RPMI8226 (cell line): ENCODE data around the gene ZNF689.
"Not testable (repeated sequence)": the region's sequence is repeated elsewhere in the genome, so short reads cannot be mapped to it uniquely, and the experiment has no call there.

ENCODE experiments used
- DNase-seq: peaks from one replicate; pipeline ENCODE4 v3.0.0-alpha.2; 2015

Gene ZNF689

DNA sequence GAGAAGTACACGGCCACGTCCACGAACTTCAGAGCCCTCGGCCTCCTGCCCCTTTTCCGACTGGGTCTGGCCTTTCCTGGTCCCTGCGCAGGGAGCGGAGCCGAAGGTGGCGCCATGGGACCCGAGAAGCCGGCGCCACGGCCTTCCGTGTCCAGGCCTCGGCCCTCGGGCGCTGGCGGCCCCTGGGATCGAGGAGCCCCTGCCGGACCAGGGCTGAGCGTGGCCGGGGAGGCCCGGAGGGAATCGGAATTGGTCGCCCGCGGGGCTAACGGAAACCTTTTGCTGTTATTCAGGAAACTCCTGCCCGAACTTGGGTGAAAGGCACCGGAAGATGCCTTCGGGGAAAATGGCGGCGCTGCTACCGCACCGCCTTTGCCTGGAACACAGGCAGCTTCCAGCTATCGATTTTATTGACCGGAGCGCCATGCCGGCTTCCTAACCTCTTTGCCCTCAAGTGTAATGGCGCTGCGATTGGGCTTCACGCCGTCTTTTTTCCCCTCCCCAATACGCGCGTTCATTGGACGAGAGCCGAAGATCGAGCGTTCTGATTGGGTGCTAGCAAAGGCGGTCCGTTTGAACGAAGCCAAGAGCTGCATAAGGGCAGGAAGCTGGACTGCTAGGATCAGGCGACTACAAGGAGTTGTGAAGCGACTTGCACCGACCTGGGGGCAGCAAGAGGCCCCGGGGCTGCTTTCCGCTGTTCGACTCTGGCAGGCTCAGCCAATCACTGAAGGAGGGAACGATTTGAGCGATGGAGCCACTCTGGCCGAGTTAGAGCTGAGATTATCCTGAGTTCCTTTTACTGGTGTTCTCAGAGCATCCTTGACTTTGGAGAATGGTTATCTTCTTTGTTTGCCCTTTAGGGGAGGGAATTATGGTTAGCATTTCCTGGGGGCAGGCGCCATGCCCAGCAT, at the start of gene ZNF689:
Gene ZNF689, minus strand, starts transcription at position 464 of the 914 bp plus-strand sequence. Its CDS starts 348 bp downstream, at position 116.
- peak; percentile 98 for DNase-seq

DNA sequence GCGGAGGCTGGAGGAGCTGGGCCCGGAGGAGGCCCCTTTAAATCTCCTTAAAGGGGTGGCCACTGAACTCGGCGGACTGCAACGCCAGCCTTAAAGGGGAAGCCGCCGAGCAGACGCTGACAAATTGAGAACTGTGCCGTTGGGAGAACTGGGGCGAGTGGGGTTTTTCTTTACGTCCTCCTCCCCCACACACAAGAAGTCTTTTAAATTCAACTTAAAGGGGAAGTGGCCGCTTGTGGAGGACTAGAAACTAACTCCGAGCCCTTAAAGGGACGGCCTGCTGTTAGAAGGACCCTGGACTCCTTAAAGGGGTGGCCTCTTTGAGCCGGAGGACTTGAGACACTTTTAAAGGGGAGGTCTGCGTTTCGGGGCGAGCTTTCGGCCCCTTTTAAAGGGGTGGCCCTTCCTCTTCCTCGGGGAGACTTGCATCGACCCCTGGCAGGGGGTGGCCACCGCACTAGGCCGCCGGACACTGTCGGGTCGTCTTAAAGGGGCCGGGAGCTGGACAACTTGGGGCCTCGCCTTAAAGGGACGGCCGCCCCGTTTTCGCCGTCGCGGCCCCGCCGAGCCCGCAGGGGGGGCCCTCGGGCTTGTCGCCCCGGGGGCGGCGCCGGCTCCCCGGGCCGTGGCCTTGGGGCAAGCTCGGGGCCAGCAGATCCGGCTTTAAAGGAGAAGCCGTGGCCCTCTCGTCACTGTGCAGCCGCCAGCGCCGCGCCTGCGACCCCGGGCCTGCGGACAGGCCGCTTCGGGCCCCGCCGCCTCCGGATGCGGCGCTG, 48.7 kb upstream of the ZNF689 start:
- DNase-seq, result peak; percentile 93

DNA sequence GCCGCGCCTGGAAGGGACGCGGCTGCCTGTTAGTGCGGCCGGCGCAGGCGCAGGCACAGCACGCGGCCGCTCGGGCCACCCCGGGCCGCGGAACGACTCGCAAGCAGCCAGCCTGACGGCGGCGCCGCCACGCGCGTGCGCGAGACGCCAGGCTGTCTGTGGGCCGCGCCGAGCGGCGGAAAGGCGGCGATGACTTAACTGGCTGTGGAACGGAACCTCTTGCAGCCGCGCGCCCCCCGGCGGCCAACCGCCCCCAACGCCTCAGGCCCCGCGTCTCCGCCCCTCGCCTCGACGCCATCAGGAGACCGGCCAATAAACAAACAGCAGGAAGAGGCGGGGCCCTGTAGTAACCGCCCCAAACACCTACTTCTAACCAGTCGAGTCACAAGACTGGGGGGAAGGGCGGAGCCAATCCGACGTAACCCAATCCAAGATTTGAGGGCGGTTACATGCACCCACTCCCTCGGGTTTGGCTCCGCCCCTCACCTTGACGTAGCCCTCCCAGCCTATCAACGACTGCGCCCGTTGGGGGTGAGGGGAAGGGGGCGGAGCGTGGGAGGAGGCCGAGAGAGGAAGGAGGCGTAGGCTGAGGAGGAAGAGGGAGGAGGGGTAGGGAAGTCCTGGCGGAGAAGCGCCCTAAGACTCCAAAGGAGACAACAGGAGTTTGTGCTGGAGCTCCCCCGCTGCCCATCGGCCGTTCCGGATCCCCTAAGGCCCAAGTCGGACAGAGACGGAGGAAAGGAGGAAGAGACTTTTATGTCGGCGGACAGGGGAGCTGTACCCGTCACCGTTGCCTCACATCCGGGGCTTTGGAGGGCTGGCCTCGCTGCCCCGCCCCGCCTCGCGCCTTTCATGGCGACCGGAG, 47.9 kb upstream of the ZNF689 start, which contains the start of gene FBRS:
Gene FBRS, plus strand, starts transcription at position 566 of the 865 bp plus-strand sequence. CDS start 1,088 bp downstream, outside the sequence.
- peak; percentile 100 for DNase-seq

DNA sequence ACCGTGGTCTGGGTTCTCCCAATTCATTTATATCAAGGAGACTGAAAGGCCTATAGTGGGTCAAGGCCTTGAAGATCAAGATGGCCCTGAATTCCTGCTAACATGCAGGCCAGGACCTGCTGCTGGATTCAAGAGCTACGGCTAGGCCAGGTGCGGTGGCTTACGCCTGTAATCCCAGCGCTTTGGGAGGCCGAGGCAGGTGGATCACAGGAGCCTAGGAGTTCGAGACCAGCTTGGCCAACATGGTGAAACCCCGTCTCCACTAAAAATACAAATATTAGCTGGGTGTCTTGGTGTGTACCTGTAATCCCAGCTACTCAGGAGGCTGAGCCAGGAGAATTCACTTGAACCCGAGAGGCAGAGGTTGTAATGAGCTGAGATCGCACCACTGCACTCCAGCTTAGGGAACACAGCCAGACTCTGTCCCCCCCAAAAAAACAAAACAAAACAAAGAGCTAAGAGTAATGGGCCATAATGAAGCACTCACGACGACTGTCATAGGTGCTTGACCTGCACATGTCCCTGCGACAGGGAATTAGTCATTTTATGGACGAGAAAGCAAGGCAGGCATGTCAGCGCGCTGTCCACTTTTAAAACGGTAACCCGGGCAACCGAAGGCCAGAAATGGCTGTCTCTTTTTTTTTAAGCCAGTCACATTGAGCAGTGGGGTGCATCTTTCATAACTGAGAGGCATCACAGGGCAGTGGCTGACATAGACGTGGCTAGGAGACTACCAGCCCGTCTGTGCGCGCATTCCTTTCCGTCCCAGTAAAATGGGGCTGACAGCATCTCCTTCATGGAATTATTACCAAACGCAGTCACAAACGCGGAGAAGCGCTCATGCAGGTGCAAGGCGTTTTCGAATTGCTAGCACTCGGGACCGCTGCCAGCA, 47.0 kb upstream of the ZNF689 start:
- no peak for DNase-seq

DNA sequence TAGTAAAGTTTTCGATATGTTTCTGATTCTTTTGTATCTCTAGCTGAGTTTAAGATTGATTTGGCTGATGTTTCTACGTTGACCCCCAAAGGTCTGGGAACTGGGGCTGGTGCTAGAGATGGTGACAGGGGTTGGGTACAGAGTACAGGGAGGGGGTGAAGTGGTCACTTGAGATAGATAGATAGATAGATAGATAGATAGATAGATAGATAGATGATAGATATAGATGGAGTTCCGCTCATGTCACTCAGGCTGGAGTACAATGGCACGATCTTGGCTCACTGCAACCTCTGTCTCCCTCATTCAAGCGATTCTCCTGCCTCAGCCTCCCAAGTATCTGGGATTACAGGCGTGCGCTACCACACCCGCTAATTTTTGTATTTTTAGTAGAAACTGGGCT, 46.2 kb upstream of the ZNF689 start:
- no peak for DNase-seq

DNA sequence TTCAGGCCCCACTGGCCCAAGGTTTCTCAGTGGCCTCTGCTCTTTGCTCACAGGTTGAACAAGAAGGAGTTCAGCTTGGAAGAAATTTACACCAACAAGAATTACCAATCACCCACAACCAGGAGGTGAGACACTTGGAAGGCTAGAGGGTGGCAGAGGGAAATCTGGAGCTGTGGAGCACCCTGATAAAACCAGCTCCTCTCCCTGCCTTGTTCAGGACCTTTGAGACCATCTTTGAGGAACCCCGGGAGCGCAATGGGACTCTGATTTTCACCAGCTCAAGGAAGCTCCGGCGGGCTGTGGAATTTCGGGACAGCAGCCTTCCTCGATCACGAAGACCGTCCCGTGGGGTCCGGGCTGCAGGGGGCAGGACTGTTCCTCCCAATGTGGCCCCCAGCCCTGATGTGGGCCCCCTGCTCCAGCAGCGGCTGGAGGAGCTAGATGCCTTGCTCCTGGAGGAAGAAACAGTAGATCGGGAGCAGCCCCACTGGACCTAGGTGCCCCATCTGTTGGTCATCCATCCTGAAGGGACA, 45.7 kb upstream of the ZNF689 start:
- DNase-seq, result no peak

DNA sequence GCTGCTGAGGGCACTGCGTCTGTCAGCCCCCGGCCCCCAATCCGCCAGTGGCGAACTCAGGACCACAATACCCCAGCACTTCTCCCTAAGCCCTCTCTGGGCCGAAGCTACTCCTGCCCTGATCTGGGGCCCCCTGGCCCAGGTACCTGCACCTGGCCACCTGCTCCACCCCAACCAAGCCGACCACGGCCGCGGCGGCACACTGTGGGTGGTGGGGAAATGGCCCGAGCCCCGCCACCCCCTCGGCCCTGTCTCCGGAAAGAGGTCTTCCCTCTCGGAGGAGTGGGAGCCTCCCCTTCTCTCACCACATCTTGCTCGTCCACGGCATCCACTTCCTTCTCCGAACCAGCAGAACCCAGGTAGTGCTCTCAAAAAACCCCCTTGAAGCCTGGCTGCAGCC, 44.7 kb upstream of the ZNF689 start:
- DNase-seq, result no peak

DNA sequence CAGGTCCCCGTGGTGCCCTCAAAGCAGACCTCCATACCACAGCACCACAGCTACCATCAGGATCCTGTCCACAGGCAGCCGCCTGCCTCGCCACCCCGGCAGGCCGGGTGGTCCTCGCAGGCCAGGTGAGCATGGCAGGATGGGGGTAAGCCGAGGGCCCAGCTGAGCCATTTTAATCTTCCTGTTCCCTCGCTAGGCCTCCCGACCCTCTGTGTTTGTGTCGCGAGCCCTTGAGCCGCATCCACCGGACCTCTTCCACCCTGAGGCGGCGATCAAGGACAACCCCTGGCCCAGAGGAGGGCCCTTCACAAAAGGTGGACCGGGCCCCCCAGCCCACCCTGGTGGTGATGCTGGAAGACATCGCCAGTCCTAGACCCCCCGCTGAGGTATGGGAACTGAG, 42.5 kb upstream of the ZNF689 start:
- no peak for DNase-seq

DNA sequence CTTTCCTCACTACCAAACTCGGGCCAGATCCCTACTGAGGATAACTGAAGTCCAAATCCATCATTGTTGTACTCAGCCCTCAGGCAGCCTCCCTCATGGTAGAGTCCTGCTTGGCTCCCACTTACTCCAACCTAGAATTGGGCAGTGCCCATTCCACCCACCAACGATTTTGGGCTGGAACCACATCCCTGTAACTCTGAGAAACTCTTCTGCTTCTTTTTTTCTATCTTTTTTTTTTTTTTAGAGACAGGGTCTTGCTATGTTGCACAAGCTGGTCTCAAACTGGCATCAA, 41.8 kb upstream of the ZNF689 start:
- DNase-seq, result no peak

DNA sequence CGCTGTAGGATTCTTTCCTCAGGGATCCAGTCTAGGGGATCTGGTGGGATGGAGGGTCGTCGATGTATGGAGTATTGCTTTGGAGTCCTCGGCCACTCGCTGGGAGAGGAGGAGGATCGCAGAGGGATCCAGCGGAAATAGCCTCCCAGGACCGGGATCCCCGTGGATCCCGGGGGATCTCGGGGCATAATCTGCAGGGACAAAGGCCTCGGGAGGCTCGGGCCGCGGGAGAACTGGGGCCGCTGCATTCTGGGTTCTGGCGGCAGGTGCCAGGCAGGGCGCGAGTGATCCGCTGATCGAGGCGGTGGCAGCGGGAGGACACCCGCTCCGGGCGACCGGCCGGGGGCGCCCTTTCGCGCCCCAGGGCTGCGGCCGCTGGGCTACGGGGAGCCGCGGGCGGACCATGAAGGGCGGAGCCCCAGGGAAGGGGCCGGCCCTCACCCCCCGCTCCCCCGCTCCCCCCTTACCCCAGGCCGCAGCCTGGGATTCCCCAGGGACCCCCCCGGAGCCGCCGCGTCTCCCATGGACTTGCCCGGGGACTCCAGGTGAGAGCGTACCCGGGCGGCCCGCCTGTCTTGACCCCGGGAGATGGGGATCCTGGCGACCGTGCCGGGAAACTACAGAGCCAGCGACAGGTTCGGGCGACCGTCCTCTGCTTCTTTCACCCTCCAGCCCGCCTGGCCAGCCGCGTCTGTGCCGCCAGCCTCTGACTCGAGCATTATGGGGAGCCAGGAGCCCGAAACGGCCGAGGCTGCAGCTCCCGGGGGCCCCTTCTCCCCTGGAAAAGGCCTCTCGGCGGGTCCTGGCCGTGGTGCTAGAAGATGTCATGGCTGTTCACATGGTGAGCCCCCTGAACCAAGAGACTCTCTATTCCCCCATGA, 41.2 kb upstream of the ZNF689 start:
- DNase-seq, result peak; percentile 91

DNA sequence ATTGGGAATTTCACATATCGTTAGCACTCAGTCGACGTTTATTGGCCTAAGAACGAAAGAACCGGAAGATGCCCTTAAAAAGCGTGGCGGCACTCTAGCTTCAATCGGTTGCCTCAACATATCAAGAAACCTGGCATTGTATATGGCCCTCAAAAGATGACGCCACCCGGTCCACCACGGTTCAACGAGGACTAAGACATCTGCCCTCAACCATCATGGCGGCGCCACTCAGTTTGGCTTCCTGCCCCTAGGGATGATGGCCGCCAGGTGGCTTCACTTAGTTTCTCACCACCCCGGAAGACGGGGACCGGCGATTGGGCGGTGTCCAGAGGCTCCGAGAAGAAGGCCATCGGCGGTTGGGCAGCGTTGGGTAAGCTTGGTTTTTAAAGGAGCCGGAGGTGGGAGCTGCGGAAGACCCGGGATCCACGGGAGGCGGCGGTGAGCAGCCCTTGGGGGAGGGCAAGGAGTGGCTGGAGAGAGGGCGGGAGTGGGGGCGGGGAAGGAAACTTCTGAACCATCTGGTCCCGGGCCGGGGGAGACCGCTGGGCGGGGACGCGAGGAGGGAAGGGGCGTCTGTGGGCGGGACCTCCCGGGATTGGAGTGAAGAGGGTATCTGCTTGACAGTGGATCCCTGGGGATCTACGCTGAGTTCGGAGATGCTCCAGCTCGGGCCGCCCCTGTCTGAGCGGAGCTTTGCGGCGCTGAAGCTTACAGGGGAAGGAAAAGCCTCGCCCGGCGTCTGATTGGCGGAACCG, 40.4 kb upstream of the ZNF689 start, which contains the start of gene PRR14:
Gene PRR14, plus strand, starts transcription at position 592 of the 755 bp plus-strand sequence. CDS start 686 bp downstream, outside the sequence.
- DNase-seq, result peak; percentile 100

DNA sequence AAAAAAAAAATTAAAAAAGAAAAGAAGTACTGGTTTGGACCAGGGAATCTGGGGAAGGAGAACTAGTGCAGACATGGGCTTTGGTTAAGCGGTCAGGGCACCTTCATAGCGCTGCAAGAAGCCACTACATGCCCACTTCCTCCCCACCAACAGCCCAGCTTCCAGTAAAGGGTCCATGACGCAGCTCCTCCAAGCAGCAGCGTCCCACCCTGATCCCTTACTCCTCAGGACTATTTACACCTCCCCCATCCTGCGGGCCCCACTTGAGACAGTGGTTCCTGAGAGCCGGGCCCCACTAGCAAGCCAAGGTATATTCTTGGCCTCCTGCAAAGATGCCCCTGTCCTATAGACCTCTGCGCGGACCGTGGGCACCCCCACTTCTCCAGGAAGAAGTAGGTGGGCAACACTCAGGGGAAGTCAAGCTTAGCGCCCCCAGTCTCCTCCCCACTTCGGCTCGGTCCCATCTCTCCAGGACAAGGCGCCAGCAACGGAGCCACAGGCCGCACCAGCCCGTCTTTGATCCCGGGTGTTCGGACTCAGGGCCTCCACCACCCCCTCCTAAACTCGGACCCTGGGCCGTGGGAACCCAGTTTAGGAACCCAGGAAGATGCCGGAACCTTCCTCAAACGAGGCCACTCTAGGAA, 39.7 kb upstream of the ZNF689 start:
- peak; percentile 11 for DNase-seq

DNA sequence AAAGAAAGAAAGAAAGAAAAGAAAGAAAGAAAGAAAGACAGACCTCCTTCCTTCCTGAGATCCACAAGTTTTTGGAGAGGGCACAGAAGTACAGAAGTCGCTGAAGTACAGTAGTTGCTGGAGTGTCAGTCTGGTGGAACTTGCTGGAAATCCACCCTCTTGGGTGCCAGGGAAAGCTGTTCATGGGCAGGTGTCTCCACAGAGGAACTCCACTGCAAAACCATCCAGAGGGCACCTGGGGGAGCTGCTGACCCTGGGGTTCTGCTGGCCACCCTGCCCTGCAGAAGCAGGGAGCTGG, 37.0 kb upstream of the ZNF689 start:
- DNase-seq, result peak; percentile 14

DNA sequence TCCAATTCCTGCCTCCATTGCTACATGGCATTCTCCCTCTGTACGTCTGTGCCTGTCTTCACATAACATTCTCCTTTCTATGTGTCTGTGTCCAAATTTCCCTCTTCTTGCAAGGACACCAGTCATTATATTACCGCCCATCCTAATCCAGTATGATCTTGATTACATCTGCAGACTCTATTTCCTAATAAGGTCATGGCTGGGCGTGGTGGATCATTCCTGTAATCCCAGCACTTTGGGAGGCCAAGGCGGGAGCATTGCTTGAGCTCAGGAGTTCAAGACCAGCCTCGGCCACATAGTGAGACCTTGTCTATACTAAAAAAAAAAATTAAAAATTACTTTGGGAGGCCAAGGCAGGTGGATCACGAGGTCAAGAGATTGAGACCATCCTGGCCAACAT, 35.5 kb upstream of the ZNF689 start:
- no peak for DNase-seq

DNA sequence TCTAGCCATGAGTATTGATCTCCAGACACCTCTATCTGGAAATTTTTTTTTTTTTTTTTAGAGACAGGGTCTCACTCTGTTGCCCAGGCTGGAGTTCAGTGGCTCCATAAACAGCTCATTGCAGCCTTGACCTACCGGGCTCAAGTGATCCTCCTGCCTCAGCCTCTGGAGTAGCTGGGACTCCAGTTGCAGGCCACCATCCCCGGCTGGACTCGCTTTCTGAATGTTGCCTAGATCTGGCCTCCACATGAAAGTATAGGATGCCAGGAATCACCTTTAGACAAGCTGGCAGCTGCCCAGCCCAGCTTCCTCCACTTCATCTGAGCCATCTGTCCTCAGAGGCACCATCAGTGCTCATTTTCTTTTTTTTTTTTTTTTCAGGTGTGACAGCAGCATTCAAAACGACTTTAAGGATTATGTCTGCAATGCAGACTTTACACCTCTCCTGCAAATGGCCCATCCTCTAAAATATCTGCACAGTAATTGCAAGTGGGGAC, 34.2 kb upstream of the ZNF689 start:
- DNase-seq, result peak; percentile 40

DNA sequence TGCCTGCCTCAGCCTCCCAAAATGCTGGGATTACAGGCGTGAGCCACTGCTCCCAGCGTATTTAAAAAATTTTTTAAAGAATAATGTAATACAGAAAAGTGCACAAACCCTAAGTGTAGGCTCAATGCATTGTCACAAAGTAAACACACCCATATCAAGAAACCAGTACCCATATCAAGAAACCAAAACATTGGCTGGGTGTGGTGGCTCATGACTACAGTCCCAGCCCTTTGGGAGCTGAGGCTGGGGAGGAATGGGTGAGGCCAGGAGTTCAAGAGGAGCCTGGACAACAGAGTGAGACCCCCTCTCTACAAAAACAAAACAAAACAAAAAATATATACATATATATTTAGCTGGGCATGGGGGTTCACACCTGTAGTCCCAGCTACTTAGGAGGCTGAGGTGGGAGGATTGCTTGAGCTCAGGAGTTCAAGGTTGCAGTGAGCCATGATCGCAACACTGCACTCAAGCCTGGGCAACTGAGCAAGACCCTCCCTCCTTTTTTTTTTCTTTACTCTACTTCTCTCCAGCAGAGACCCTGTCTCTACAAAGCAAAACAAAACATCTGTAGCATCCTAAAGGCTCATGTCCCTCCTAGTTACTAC, 31.3 kb upstream of the ZNF689 start:
- DNase-seq, result no peak

DNA sequence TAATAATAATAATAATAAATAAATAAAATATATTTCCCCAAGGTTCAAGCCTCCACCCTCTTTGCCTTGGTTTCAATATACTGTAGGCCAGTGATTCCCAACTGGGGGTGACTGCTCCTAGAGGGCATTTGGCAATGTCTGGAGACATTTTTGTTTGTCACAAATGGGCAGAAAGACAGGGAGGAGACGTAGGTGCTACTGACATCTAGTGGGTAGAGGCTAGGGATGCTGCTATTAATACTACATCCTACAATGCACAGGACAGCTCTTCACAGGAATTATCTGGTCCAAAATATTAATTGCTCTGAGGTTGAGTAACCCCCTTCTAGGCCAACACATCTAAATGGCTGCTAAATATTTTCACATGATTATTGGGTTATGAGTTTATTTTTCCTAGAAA, 27.8 kb upstream of the ZNF689 start:
- peak; percentile 70 for DNase-seq

DNA sequence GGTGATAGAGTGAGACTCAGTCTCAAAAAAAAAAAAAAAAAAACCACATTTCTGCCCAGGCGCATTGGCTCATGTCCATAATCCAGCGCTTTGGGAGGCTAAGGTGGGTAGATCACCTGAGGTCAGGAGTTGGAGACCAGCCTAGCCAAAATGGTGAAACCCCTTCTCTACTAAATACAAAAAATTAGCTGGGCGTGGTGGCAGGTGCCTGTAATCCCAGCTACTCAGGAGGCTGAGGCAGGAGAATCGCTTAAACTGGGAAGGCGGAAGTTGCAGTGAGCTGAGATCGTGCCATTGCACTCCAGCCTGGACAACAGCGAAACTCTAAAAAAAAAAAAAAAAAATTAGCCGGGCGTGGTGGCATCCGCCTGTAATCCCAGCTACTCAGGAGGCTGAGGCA, 26.9 kb upstream of the ZNF689 start:
- not testable (repeated sequence) for DNase-seq

DNA sequence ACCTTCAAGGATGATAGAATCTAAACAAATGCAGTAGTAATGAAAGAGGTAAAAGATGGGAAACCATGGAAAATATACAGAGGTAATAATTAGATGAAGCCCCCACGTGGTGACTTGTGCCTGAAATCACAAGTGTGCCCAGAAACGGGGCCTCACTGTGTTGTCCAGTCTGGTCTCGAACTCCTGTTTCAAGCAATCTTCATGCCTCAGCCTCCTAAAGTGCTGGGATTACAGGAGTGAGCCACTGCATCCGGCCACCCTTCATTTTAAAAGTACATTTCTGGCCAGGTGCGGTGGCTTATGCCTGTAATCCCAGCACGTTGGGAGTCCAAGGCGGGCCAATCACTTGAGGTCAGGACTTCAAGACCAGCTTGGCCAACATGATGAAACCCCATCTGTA, 26.4 kb upstream of the ZNF689 start:
- DNase-seq, result no peak
